ENCODE measurements around the gene RNF31.

RNF31 gene

DNA sequence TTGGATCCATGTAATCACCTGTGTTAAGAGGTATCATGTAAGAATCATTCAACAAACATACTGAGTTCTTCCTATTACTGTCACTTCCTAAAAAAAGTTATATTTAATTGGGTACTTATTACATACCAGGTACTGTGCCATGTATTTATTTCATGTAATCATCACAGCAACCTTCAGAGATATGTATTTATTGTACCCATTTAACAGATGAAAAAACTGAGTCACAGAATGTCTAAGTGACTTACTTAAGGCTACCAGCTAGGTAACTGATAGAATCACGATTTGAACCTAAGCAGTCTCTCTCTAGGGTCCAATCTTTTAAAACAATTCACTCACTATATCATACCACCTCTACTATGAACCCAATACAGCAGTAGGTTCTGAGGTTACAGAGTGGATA is 2.8 kb upstream of the RNF31 start:
- no peak for DNase-seq (ENCODE audit: low read depth)
- TF ChIP-seq, protein P1, sequence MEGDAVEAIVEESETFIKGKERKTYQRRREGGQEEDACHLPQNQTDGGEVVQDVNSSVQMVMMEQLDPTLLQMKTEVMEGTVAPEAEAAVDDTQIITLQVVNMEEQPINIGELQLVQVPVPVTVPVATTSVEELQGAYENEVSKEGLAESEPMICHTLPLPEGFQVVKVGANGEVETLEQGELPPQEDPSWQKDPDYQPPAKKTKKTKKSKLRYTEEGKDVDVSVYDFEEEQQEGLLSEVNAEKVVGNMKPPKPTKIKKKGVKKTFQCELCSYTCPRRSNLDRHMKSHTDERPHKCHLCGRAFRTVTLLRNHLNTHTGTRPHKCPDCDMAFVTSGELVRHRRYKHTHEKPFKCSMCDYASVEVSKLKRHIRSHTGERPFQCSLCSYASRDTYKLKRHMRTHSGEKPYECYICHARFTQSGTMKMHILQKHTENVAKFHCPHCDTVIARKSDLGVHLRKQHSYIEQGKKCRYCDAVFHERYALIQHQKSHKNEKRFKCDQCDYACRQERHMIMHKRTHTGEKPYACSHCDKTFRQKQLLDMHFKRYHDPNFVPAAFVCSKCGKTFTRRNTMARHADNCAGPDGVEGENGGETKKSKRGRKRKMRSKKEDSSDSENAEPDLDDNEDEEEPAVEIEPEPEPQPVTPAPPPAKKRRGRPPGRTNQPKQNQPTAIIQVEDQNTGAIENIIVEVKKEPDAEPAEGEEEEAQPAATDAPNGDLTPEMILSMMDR (IDR thresholded peaks at IDR 0.05; ENCODE audit: low read depth, low read length, missing control alignments), result no peak
- H3K4me3 ChIP-seq (ENCODE audit: low read depth, low read length), result no peak overlapping the region
- in situ Hi-C loops (cut with HindIII; ENCODE audit: low sequenced_read_pairs), result no loop called here

DNA sequence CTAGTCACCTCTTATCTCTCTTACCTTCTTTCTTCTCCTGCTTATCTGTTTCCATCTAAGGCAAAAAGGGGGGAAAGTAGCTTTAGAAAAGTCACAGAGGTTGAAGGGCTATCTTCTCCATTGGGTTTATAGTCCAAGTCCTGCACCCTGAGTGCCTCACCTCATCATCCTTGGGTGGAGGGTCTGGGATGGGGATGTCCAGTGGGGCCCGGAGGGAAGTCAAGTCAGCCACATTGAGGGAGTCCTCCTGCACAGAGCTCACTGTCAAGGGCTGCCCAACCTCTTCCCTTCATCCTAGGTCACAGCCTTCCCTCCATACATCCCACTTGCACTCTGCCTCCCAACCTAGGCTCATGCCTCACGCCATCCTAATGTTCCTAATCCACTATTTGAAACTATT is 2.1 kb upstream of the RNF31 start:
- TF ChIP-seq, protein P1 (IDR thresholded peaks at IDR 0.05; ENCODE audit: low read depth, low read length, missing control alignments), result no peak
- no peak for DNase-seq (ENCODE audit: low read depth)
- in situ Hi-C loops (cut with HindIII; ENCODE audit: low sequenced_read_pairs), result no loop called here
- H3K4me3 ChIP-seq (ENCODE audit: low read depth, low read length), result peak overlapping the region; percentile 87

DNA sequence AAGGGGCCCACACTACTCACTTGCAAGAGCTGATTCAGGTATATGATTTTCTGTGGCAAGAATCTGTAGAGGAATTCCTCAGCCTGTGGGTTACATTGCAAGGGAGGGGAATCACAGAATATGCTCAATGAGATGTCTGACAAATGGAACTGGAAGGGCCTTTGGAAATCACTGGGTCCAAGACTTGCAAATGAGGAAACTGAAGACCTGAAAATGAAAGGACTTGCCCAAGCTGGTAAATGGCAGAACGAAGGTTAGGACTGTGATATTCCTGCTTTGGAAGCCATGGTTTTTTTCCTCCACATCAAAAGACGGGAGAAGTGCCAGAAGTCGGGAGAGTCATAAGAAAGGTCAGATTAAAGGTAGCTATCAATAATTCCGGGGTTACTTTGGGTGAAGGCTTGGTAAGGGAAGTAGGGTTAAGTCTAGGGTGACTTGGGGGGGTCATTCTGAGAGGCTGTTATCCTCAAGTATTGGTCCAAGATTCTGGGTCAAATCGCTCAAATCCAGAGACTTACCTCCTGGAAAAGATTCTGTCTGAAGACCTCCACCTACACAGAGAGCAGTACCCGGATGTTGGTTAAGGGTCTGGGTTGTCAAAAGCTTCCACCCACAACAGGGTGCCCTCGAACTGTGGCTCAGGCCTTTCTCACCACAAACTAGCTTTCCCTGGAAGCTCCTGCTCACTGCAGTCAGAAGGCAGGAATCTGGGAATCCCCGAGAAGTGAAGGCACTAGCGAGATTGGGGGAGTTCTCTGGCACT is 1.4 kb upstream of the RNF31 start:
- DNase-seq (ENCODE audit: low read depth), result no peak
- H3K4me3 ChIP-seq (ENCODE audit: low read depth, low read length), result peak overlapping the region; percentile 87
- in situ Hi-C loops (cut with HindIII; ENCODE audit: low sequenced_read_pairs), result no loop called here
- TF ChIP-seq, protein P1 (IDR thresholded peaks at IDR 0.05; ENCODE audit: low read depth, low read length, missing control alignments), result no peak

DNA sequence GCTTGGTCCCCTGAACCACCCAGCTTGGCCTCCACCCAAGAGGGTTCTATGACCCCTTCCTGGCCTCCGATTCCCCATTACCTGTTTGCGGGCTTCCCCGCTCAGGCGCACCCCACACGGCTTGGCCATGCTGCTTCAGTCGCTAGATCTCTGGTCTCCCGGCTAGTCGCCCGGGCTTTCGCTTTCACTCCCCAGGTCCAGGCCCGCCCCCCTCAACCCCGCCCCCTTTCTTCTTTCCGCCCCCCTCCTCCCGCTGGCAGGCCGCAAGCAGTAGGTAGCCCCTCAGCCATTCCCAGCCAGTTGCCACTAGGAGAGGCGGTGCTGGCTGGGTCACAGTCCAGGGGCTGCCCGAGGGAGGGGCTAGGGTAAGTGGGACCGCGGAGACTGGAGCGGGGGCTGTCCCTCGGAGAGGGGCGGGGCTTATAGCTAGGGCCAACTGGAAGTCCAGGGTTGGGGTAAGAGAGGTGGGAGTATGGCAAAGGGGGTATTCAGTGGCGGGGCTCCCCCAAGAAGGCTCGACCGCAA is 783 bp upstream of the RNF31 start, which contains the start of gene PSME2:
TSS of gene PSME2 (minus strand) at position 158 of the 525 bp plus-strand sequence. CDS start at position 129, 29 bp downstream.
- peak within 1 kb of the TSS; percentile 87 for H3K4me3 ChIP-seq (ENCODE audit: low read depth, low read length)
- in situ Hi-C loops (cut with HindIII; ENCODE audit: low sequenced_read_pairs), result no loop called here
- DNase-seq (ENCODE audit: low read depth), result peak; percentile 91
- TF ChIP-seq, protein P1 (IDR thresholded peaks at IDR 0.05; ENCODE audit: low read depth, low read length, missing control alignments), result no peak

DNA sequence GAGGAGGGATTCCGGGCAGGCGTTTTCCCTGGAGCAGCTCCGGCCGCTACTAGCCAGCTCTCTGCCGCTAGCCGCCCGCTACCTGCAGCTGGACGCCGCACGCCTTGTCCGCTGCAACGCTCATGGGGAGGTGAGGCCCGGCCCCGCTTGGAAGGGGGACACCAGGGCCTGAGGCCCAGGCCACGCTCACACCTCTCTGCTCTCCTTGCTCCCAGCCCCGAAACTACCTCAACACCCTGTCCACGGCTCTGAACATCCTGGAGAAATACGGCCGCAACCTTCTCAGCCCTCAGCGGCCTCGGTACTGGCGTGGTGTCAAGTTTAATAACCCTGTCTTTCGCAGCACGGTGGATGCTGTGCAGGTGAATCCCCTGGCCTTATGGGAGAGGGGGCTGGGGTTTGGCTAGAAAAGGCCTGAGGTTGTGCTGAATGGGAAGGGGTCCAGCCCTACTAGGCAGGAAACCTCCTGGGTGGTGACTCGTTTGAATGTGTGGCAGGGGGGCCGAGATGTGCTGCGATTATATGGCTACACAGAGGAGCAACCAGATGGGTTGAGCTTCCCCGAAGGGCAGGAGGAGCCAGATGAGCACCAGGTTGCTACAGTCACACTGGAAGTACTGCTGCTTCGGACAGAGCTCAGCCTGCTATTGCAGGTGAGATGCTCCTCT is 597 bp downstream of the RNF31 start:
- H3K4me3 ChIP-seq (ENCODE audit: low read depth, low read length), result peak overlapping the region; percentile 87
- no peak for DNase-seq (ENCODE audit: low read depth)
- in situ Hi-C loops (cut with HindIII; ENCODE audit: low sequenced_read_pairs), result no loop called here
- TF ChIP-seq, protein P1 (IDR thresholded peaks at IDR 0.05; ENCODE audit: low read depth, low read length, missing control alignments), result no peak

DNA sequence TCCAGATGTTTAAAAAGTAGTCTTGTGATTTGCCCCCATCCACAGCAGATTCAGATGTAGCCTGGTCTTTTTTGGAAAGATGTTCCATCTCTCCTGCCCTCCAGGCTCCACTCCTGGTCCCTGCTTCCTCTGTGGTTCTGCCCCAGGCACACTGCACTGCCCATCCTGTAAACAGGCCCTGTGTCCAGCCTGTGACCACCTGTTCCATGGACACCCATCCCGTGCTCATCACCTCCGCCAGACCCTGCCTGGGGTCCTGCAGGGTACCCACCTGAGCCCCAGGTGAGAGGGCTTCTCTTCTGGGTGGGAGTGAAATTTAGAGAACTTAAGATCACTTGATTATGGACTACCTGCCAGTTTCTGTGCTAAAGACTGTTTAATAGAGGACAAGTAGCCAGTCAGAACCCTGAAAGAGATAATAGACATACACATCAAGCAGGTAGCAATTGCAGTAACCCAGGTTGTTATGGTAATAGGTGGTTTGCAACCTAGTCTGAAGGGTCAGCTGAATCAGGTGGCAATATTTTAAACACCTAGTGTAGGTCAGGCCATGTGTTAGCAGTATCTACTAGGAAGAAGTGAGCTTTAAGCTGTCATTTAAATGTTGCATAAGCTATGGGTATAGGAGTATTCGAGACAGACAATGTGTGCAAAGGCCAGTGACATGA is 2.1 kb downstream of the RNF31 start:
- DNase-seq (ENCODE audit: low read depth), result no peak
- H3K4me3 ChIP-seq (ENCODE audit: low read depth, low read length), result no peak overlapping the region
- TF ChIP-seq, protein P1 (IDR thresholded peaks at IDR 0.05; ENCODE audit: low read depth, low read length, missing control alignments), result no peak
- in situ Hi-C loops (cut with HindIII; ENCODE audit: low sequenced_read_pairs), result no loop called here
